ENCODE results near the gene CXCR1. TPM values are rescaled to one million over a fixed set of nuclear protein-coding genes. Genes with fewer than 3 reads are reported as not detected.

Gene CXCR1
- total RNA-seq, 2 donors from 2014 or later, result 0.11 TPM; not detected in 1

DNA sequence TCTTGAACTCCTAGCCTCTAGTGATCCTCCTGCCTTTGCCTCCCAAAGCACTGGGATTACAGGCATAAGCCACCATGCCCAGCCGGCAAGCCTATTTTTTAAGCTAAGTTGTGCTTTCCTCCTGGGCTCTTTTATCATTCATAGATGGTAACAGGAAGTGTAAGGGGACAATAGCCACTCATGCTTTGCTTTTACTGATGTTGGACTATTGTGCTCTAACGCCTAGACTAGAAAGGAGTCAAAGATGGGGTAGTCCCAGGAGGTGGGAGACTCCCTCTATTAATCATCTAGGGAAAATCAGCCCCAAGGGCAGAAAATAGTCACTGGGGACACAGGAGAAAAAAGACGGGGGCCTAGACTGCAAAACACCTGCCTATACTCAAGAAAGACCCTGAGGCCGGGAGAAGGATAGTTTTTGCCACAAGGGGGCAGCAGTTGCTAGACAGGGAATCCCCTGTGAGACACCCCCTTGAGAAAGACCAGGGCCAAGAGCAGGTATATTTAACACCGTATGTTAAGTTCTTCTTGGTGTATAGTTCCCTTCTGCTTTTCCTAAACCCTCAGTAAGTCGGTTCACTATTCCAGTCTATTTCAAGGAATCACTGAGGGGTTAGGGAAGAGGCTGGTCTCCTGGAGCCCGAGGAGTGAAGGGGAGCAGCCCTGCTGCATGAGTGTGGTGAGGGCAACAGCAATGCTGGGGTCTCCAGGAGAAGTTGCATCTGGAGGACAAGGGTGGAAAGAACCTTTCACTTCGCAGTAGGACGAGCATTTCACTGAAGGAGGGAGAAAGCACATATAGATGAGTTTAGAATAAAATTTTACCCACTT lies 2.1 kb upstream of the CXCR1 start:
- DNase-seq, result peak; percentile 35 to 70
- intact Hi-C loops (cut with DNase I, micrococcal nuclease), result no loop called here
- ATAC-seq, result peak; percentile 62

DNA sequence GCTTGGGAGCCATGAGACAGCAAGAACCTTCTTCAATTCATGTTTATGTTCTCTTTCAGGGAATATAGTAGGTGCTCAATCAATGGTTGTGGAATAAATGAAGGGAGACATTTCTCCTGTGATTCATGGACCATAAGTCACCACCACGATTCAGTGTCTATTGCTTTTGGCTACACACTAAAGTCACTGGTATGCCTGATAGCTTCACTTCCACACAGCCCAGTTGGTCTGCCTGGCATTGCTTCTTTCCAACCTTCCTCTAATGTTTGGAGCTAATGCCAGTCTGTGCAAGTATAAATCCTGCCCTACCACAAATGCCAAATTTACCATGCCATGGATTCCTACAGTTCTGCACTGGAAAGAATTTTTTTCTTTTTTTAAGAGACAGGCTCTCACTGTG lies 1.3 kb upstream of the CXCR1 start:
- DNase-seq, result no peak
- intact Hi-C loops (cut with DNase I, micrococcal nuclease), result no loop called here
- no peak for ATAC-seq

DNA sequence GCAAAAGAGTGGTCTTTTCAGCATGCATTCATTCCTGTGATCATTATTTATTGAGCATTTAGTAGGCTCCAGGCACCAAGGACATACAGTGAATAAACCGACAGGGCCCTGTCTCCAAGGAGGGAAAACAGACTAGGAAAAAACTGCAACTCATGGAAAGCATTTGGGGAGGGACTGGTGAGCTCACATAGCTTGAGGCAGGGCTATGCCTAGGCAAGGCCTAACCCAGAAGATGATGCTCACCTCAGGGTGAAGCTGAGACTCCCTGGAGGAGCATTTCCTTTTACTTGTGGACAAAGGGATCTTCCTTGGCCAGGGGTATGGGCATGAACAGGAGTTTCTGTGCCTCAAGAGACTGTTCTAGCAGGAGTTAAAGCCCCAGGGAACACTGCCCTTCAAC lies 3.9 kb downstream of the CXCR1 start:
- intact Hi-C loops (cut with DNase I, micrococcal nuclease), result no loop called here
- no peak for ATAC-seq
- DNase-seq, result no peak

DNA sequence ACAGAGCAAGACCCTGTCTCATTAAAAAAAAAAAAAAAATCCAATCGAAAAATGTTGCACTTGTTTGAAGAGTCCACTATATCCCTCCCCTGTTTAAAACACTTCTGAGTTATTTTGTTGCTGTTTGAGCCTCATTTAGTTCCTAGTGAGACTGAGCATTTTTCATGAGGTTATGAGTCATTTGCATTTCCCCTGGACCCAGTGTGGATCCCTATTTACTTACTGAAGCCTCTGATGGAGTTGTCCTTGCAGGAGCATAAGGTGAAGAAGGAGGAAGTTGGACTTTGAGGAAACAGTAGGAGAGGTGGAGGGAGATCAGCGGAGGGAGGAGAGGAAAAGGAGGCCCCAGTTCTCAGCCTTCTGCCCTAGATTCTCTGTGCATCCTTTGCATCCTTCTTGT lies 5.1 kb downstream of the CXCR1 start:
- ATAC-seq (no peak), DNase-seq (no peak)
- intact Hi-C loops (cut with DNase I, micrococcal nuclease), result no loop called here

DNA sequence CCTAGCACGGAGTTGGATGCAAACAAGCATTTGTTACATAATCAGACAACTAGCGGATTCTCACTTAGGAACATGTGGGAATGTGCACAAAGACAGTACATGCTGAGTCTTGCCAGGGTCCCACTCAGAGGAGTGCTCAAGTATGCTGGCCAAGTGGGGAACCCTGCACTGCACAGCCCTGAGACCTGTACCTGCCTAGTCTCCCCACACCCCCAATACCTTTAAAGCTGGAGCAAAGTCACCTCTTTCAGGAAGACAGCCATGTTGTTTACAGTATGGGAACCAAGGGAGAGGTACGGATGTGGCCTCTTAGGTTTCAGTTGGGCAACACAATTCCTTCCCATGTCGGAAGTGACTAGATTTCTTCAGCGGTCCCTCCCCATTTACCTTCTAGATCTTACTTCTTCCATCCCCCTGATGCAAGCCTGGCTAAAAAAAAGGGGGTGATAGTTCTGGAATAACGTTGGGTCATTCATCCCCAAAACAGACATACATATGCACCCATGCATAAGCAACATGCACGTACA lies 10.7 kb downstream of the CXCR1 start:
- ATAC-seq (no peak), DNase-seq (no peak)
- intact Hi-C loops (cut with DNase I, micrococcal nuclease), result no loop called here

DNA sequence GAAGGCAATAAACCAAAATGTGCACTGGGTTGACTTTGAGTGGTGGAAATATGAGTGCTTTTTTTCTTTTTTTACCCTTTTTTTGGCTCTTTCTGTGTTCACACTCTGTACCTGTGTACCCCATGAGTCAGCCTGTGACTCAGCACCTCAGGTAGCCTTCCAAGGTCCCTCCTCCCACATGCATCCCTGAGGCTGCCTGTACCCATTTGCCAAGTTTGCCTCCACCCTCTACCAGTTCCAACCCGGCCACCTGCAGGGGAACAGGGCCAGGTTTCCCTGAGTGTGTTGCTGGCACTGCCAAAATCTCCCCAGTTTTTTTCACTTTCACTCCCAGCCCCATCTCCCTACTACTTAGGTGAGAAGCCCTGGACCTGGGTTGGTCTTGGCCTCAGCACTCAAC lies 14.0 kb downstream of the CXCR1 start:
- ATAC-seq (no peak), DNase-seq (no peak)
- intact Hi-C loops (cut with DNase I, micrococcal nuclease), result no loop called here

DNA sequence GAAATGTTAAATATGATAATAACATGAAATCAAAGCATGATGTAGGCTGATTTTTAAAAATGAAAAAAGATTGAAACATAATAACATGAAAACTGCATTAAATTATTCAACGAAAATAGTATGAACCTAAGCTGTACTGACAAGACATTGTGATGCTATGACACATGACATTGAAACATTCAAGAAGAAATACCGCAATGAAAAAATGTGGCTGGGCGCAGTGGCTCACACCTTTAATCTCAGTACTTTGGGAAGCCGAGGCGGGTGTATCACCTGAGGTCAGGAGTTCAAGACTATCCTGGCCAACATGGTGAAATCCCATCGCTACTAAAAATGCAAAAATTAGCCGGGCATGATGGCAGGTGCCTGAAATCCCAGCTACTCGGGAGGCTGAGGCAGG lies 14.6 kb downstream of the CXCR1 start:
- no peak for ATAC-seq
- DNase-seq, result no peak
- intact Hi-C loops (cut with DNase I, micrococcal nuclease), result no loop called here

DNA sequence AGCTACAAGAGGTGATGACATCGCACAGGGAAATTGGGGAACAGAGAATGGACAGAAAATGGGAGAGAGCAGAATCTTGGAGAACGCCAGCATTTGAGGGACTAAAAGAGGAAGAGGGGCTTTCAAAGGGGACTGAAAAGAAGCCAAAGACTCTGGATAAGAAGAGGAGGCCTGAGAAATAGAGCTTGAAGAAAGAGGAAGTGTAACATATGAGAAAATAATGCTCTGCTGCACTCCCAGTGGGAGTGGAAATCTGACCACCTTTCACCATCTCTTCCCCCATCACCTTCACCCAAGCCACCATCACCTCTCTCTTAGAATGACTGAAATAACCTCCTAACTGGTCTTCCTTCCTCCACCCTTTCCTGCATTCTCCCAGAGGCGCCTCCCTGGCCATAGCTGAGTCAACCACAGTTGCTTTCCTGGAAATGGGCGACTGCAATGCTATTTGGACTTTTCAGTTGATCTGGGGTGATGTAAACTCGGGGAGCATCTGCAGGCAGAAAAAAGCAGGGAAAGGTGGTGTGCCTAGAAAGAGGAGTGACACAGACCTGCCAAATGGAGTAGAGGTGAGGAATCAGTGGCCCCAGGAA lies 16.8 kb downstream of the CXCR1 start:
- no peak for ATAC-seq
- intact Hi-C loops (cut with DNase I, micrococcal nuclease), result no loop called here
- DNase-seq, result no peak

DNA sequence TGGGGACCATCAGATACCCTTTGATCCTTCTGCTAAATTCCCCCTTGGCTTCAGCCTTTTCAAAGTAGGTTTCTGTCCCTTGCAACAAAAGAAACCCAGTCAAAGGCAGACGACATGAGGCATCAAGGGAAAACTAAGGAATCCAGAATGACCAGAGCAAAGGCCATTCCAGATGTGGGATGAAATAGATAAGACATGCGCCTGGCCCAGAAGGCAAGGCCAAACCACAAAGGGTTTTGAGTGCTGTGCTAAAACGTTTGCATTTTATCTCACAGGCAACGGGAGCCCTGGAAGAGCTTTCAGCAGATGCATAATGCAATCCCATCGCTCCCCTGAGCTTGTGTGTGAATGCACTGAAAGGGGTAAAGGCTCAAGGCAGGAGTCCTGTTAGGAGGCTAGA lies 17.7 kb downstream of the CXCR1 start:
- no peak for DNase-seq
- intact Hi-C loops (cut with DNase I, micrococcal nuclease), result no loop called here
- no peak for ATAC-seq

DNA sequence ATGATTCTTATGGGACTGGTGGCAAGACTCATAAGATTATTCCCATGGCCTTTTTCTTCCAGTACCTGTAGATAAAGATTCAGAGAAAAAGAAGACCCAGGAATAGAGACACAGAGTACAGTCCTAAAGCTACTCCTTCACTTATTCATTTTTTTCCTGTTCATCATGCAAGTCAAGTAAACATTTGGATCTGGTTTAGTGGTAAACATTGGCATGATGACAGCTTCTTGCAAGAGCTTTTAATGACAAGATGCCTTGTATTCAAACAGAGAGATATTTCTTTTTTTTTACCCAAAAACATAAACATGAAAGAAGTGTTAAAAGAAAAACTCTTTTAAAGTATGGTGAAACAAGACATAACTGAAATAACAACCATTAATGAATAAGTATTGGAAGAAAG lies 20.7 kb downstream of the CXCR1 start:
- ATAC-seq (no peak), DNase-seq (no peak)
- intact Hi-C loops (cut with DNase I, micrococcal nuclease), result no loop called here

DNA sequence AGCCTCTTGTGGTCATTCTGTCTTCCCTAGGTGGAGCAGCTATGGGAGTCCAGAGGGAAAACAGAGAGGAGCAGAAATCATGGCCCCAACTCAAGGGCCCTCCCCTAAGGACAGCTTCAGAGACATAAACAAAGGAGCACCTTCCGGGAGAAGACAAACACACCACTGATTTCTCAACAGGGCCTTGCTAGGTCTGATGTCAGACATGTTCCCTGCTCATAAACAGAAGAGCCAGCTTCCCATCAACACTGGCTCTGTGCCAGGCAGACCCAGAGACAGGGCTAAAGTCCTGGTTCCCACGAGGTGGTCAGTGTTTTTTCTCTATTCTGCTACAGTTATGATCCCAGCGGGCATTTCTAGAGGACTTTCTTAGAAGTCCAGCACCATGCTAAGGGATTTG lies 21.6 kb downstream of the CXCR1 start:
- ATAC-seq (no peak), DNase-seq (no peak)
- intact Hi-C loops (cut with DNase I, micrococcal nuclease), result no loop called here

DNA sequence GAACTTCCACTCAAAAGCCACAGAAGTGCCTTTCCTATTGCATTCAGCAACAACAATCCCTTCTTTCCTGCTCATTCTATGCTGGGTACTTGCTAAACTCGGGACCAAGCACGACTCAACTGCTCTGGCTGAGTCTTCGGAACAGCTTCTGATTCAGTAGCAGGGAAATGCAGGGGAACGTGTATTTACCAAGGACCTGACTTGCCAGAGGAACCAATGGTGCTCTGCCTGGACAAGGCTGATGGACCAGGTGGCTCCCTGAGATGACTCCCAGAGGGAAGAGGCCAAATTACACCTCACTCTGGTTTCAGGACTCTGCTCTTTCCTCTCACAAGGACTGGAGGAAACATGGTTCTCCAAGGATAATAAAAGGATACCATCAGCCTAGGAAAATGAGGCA lies 28.7 kb downstream of the CXCR1 start:
- intact Hi-C loops (cut with DNase I, micrococcal nuclease), result no loop called here
- ATAC-seq, result no peak
- no peak for DNase-seq

DNA sequence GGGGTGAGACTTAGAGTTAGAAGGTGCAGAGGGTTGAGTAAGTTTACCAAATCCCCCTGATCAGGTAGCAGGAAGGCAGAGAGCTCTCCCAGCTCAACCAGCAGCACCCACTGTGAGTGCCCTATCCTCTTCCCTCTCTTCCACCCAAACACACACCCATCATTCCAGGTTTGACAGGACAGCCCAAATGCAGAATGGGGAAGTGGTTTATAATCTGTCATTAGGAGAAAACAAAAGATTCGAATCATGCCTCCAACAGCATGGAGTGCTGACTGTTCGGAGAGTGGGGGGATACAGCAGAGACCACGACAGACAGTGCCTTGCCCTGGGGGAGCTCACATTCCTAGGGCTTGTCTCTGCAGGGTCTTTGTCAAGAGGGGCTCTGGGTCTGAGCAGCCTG lies 29.2 kb downstream of the CXCR1 start:
- DNase-seq, result no peak
- no peak for ATAC-seq
- intact Hi-C loops (cut with DNase I, micrococcal nuclease), result no loop called here

DNA sequence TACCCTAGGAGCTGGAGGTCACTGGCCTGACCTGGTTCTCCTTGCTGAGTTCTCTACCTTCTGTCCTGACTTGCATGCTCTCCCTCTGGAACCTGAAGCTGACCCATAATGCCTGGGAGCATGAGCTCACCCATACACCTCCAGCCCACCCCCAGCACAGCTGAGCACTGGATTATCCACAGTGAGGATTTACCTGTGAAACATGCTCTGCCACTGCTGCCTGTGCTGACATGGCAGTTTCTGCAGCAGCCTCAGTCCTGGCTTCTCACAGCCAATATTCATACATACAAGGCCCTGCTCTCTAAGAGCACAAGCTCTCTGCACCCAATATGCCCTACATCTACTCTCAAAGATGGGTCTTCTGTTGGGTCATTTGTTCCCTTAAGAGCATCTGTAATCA lies 35.9 kb downstream of the CXCR1 start:
- ATAC-seq (no peak), DNase-seq (no peak)
- intact Hi-C loops (cut with DNase I, micrococcal nuclease), result no loop called here

DNA sequence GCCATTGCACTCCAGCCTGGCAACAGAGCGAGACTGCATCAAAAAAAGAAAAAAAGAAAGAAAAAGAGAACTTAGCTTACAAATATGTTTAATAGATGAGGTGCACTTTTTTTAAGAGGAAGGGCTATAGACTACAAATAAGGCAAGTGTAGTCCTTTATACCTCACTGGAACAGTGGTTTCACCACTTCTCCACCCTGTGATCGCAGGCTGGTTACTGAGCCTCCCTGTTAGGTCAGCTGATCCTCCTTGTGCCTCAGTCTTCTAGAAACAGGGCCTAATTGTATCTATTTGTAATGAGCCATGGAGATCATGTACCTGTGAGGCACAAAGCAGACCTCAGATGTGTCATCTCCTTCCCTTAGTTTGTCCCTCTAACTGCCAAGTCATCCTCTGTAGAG lies 36.4 kb downstream of the CXCR1 start:
- ATAC-seq (no peak), DNase-seq (no peak)
- intact Hi-C loops (cut with DNase I, micrococcal nuclease), result no loop called here

DNA sequence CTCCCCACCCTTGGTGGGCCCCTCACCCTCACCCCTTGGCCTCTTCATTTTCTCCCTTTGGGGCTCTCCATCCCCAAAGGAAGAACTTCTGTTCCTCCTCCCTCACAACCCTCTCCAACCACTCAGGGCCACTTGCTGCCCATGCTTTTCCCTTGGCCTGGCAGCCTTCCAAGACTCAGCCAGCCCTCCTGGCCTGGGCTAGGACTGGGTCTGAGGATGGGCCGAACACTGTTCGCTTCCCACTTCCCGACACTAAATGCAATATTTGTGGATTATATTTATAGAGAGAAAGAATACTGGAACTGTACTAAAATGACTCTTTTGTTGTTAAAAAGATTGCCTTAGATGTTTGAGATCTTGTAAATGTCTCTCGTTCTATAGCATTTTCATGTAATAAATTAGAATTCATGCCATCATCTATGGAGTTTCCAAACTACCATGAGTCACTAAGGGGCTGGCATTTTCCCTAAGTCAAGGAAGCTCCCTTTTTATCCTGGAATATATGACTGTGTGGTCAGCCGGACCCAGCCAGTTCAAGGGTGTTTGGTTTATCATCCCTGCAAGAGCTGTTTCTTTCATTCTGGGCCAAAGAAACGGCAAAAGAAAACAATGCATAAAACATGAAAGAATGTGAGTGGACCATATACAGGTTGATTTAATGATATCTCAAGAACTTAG lies 37.2 kb downstream of the CXCR1 start:
- DNase-seq (no peak), ATAC-seq (no peak)
- intact Hi-C loops (cut with DNase I, micrococcal nuclease), result no loop called here

DNA sequence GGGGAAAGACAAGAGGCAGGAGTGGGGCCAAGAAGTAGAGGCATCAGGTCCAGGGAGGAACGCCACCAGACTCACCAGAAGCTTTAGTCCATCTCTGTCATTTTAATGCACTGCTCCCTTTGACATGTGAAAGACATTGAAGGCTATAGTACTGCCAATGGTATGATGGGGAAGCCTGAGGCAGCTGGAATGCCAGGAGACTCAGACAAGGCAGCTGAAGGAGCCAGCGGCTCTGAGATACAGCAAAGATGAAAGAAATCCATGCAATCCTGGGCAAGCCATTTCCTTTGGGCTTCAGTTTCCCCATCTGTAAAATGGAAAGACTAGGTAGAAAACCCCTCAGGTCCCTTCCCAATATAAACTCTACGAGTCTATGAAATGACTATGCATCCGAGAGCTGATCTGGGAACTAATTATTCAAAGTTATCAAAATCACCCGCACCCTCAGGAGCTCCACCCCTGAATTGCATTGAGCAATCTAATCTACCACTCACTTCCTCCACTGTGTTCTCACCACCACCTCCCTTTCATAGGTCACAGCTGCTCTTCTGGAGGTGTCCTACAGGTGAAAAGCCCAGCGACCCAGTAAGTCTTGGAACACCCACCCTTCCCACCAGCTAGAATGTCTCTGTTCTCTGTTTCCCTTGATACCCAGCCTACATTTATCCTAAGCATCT lies 37.8 kb downstream of the CXCR1 start:
- peak; percentile 24 for ATAC-seq
- DNase-seq, result no peak
- intact Hi-C loops (cut with DNase I, micrococcal nuclease), result no loop called here

DNA sequence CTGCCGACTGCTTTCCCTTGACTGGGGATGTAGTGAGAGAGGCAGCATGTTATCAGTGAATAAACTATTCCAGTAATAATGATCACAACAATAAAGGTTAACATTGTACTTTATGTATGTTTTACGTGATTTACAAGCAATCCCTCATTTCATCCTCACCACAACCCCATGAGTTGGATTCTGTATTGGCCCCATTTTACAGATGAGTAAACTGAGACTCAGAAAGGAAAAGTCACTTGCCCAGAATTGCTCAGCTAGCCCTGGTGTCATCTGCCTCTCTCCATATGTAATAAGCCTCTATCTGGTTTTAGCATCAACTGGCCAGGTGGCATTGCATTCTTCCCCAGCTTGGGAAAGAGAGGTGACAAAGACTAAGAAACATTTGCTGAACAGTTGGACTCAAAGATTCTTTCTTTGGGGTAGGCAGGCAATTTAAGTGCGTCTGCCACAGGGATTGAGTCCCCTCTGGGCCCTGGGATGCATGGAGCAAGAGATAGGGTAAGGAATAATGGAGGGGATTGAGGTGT lies 38.8 kb downstream of the CXCR1 start:
- intact Hi-C loops (cut with DNase I, micrococcal nuclease), result no loop called here
- DNase-seq, result no peak
- ATAC-seq, result no peak

DNA sequence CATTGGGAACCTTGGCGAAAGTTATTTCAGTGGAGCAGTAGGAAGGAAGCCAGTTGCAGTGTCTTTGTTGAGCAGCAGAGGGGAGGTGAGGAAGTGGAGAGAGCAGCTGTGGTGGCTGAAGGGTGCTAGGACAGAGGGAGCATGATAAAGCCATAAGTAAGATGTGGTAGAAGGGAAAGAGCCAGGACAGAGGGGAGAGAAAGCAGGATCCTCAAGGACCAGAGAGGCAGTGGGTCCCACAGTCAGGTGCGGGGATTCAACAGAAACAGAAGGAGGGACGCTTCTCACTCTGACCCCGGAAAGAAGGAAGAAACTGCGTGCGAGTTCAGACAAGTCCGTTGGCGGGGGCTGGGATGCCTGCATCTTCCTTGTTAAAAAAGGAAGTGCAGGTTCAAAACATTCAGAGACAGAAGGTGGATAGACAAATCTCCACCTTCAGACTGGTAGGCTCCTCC lies 41.1 kb downstream of the CXCR1 start, which contains the start of gene CXCR2:
Gene CXCR2 (plus strand): TSS at position 403 of the 455 bp plus-strand sequence. CDS start 8,774 bp downstream, outside the sequence.
- DNase-seq (no peak), ATAC-seq (no peak)
- intact Hi-C loops (cut with DNase I, micrococcal nuclease), result no loop called here

All from left colon (tissue), 2 donors.